B cell (primary cell): ENCODE data around the gene HSBP1L1. TPM values are rescaled to one million over a fixed set of nuclear protein-coding genes. Genes with fewer than 3 reads are reported as not detected.

Experiments used
- ATAC-seq: fragments of 200-7000 bp; cut with Tn5 transposase; one replicate; pipeline ENCODE4 v1.10.0; 2021; ENCODE audit warnings: low read depth, mild to moderate bottlenecking, moderate number of reproducible peaks, moderate library complexity
- CTCF ChIA-PET: fragments of 350-600 bp; sonication (Branson Sonifier 250); formaldehyde crosslinking; loops from one replicate; lab custom pipeline; 2021; ENCODE audit warnings: antibody characterized with exemption, inconsistent platforms; lab: Charles Lee
- POLR2A ChIA-PET: fragments of 350-600 bp; sonication (Branson Sonifier 250); formaldehyde crosslinking; loops from one replicate; lab custom pipeline; 2021; ENCODE audit warnings: antibody characterized with exemption; lab: Charles Lee
- DNase-seq: peaks from one replicate; pipeline ENCODE4 v3.0.0; 2013
- H2AFZ ChIP-seq: 2 replicates; pipeline ENCODE4 v1.6.1; 2012; ENCODE audit warnings: mild to moderate bottlenecking, low read depth, low read length; ENCODE audit not compliant: insufficient read depth, poor library complexity, severe bottlenecking
- H3K27ac ChIP-seq, 2 donors: 1 replicate in 1 of 2; 2 replicates in 1 of 2; pipeline ENCODE4 v1.5.1; 2012 to 2013; ENCODE audit warnings: low read length in 2 of 2, mild to moderate bottlenecking in 2 of 2, moderate library complexity in 1 of 2
- H3K27me3 ChIP-seq, 4 experiments: fragments of 200-600 bp in 1 of 4; sonication (generic) in 1 of 4; replicated peaks in 1 of 4; 1 replicate in 2 of 4; 2 replicates in 2 of 4; pipeline versions ENCODE4 v1.6.1 to v1.7.0; 2013 to 2016; ENCODE audit warnings: low read length in 3 of 4, mild to moderate bottlenecking in 2 of 4, mixed read lengths in 1 of 4, moderate library complexity in 1 of 4; ENCODE audit not compliant: insufficient read depth in 4 of 4, control insufficient read depth in 3 of 4; ENCODE audit errors: control extremely low read depth in 1 of 4
- H3K36me3 ChIP-seq, 2 experiments: replicated peaks in 1 of 2; 1 replicate in 1 of 2; 2 replicates in 1 of 2; pipeline versions ENCODE4 v1.6.1 to v1.7.1; 2013; ENCODE audit warnings: low read length in 1 of 2; ENCODE audit not compliant: insufficient read depth in 2 of 2, control insufficient read depth in 1 of 2; ENCODE audit errors: control extremely low read depth in 1 of 2, extremely low read depth in 1 of 2
- H3K4me1 ChIP-seq, 2 donors: fragments of 200-600 bp in 1 of 2; sonication (generic) in 1 of 2; 1 replicate in 1 of 2; 2 replicates in 1 of 2; pipeline versions ENCODE4 v1.5.1 to v1.6.1; 2013 to 2017; ENCODE audit warnings: low read length in 2 of 2; ENCODE audit not compliant: control insufficient read depth in 2 of 2, insufficient read depth in 2 of 2
- H3K4me2 ChIP-seq: replicated peaks from 2 replicates; pipeline ENCODE3; 2012; ENCODE audit warnings: mild to moderate bottlenecking, low read depth, low read length; ENCODE audit not compliant: poor library complexity, severe bottlenecking
- H3K4me3 ChIP-seq, 5 experiments: fragments of 200-600 bp in 1 of 5; sonication (generic) in 1 of 5; 1 replicate in 3 of 5; 2 replicates in 2 of 5; pipeline versions ENCODE4 v1.5.1 to v1.7.0; 2011 to 2016; ENCODE audit warnings: low read length in 4 of 5, mild to moderate bottlenecking in 4 of 5, low read depth in 2 of 5, control low read depth in 1 of 5, moderate library complexity in 1 of 5; ENCODE audit not compliant: insufficient read depth in 1 of 5; ENCODE audit errors: control extremely low read depth in 1 of 5, extremely low read depth in 1 of 5
- H3K79me2 ChIP-seq: fragments of 200-600 bp; sonication (generic); one replicate; pipeline ENCODE4 v1.6.0; 2016; ENCODE audit warnings: low read length; ENCODE audit not compliant: control insufficient read depth, insufficient read depth
- H3K9ac ChIP-seq: fragments of 200-600 bp; sonication (generic); 2 replicates; pipeline ENCODE4 v1.6.1; 2017; ENCODE audit warnings: mild to moderate bottlenecking, low read length, moderate library complexity
- H3K9me3 ChIP-seq, 3 donors: one replicate each; pipeline versions ENCODE4 v1.6.1 to v1.7.1; 2013; ENCODE audit warnings: low read length in 2 of 3; ENCODE audit not compliant: control insufficient read depth in 2 of 3, insufficient read depth in 1 of 3; ENCODE audit errors: control extremely low read depth in 1 of 3
- H4K20me1 ChIP-seq: 2 replicates; pipeline ENCODE4 v1.6.0; 2012; ENCODE audit warnings: mild to moderate bottlenecking, low read length; ENCODE audit not compliant: insufficient read depth, control insufficient read depth, poor library complexity, severe bottlenecking
- H3K27ac Mint-ChIP-seq: one replicate; pipeline ENCODE4 v1.8.0; 2021; ENCODE audit warnings: mixed read lengths
- H3K27me3 Mint-ChIP-seq: one replicate; pipeline ENCODE4 v1.8.0; 2021; ENCODE audit warnings: mixed read lengths
- H3K4me1 Mint-ChIP-seq: one replicate; pipeline ENCODE4 v1.8.0; 2021; ENCODE audit warnings: mixed read lengths
- H3K4me3 Mint-ChIP-seq: one replicate; pipeline ENCODE4 v1.8.0; 2021; ENCODE audit warnings: mixed read lengths
- H3K9me3 Mint-ChIP-seq: one replicate; pipeline ENCODE4 v1.8.0; 2022; ENCODE audit warnings: mixed read lengths; ENCODE audit not compliant: insufficient read depth
- CTCF ChIP-seq: fragments of 200-600 bp; IDR thresholded peaks from one replicate; pipeline ENCODE4 v1.8.0; 2022; ENCODE audit warnings: antibody characterized with exemption, mild to moderate bottlenecking
- EZH2 ChIP-seq: IDR thresholded peaks from 2 replicates; pipeline ENCODE4 v1.6.1; 2012; ENCODE audit warnings: borderline replicate concordance, low read depth, mild to moderate bottlenecking, moderate library complexity, low read length; ENCODE audit not compliant: insufficient read depth, poor library complexity, severe bottlenecking
- WGBS: methylation state at CpG from one replicate; pipeline ENCODE4 v1.1.5; 2013; ENCODE audit warnings: missing lambda C conversion rate; ENCODE audit not compliant: insufficient coverage; 5-methylcytosine and 5-hydroxymethylcytosine counted together
- intact Hi-C: fragments of 100-400 bp; cut with micrococcal nuclease; formaldehyde crosslinking; loops from one replicate; pipeline ENCODE4 v1.10.0; 2022
- polyA plus RNA-seq: library from polyadenylated mRNA; depleted of rRNA; stranded (reverse); fragments of >200 nt; gene quantifications from 2 replicates; pipeline ENCODE4 v1.2.3, GENCODE V29; 2012
- total RNA-seq, 2 donors: library from RNA; stranded (reverse); fragments of 120-200 nt in 1 of 2; gene quantifications; 1 replicate in 1 of 2; 2 replicates in 1 of 2; pipeline versions ENCODE4 v1.2.3 to v1.2.4, GENCODE V29; 2013 to 2022

Gene HSBP1L1
- total and polyA plus RNA-seq, 2 donors (not counting 1 experiment from before 2014, with no cell fraction given): 4.6 to 7.2 TPM

- peaks cover 9% of the 10 kb centered on the region for H3K4me1 Mint-ChIP-seq
- no peak overlapping the region for H3K4me3 ChIP-seq
- WGBS: 100% methylated on average over 2 of the region's 4 CpGs
- no peaks in the 10 kb centered on the region for H3K9me3 Mint-ChIP-seq
- H3K36me3 ChIP-seq: peaks cover 0 to 51% of the 10 kb centered on the region in 2 experiments
- TF ChIP-seq CTCF (no peak), EZH2 (no peak)
- no peak overlapping the region for H3K4me3 Mint-ChIP-seq
- no peak overlapping the region for H3K9ac ChIP-seq
- H3K9me3 ChIP-seq: no peaks in the 10 kb centered on the region
- H4K20me1 ChIP-seq: peaks cover 85% of the 10 kb centered on the region
- CTCF ChIA-PET: no interaction called here
- no peaks in the 10 kb centered on the region for H3K4me1 ChIP-seq
- peaks cover 55% of the 10 kb centered on the region for H3K79me2 ChIP-seq
- H3K27me3 Mint-ChIP-seq: no peaks in the 10 kb centered on the region
- H3K27me3 ChIP-seq: no peaks in the 10 kb centered on the region
- H2AFZ ChIP-seq: no peak overlapping the region
- DNase-seq (no peak), ATAC-seq (no peak)
- POLR2A ChIA-PET: no interaction called here
- intact Hi-C loops: no loop called here
- no peak overlapping the region for H3K27ac ChIP-seq
- no peak overlapping the region for H3K4me2 ChIP-seq
- no peak overlapping the region for H3K27ac Mint-ChIP-seq
Measured at GRCh38 chr18:79975043-79975442, 10.6 kb downstream of the HSBP1L1 start.

- Histone ChIP-seq H2AFZ (no peak overlapping the region), H4K20me1 (peaks cover 96% of the 10 kb centered on the region), H3K4me3 (no peak overlapping the region), H3K9ac (no peak overlapping the region), H3K9me3 (no peaks in the 10 kb centered on the region), H3K4me2 (no peak overlapping the region), H3K4me1 (no peaks in the 10 kb centered on the region), H3K36me3 (peaks cover 0 to 48% of the 10 kb centered on the region in 2 experiments), H3K27me3 (no peaks in the 10 kb centered on the region), H3K27ac (no peak overlapping the region), H3K79me2 (peaks cover 66% of the 10 kb centered on the region)
- TF ChIP-seq EZH2 (no peak), CTCF (no peak)
- ATAC-seq (no peak), DNase-seq (no peak)
- H3K27me3 Mint-ChIP-seq: no peaks in the 10 kb centered on the region
- CTCF ChIA-PET: interaction anchor here (0.6 kb wide), 1 partner anchor 177 kb away, joined by 3 read pairs; no protein-coding TSS in a partner anchor
- no peaks in the 10 kb centered on the region for H3K9me3 Mint-ChIP-seq
- POLR2A ChIA-PET: no interaction called here
- H3K27ac Mint-ChIP-seq: no peak overlapping the region
- intact Hi-C loops: no loop called here
- 96% methylated on average over 13 of the region's 14 CpGs for WGBS
- H3K4me1 Mint-ChIP-seq: peaks cover 16% of the 10 kb centered on the region
- H3K4me3 Mint-ChIP-seq: no peak overlapping the region
Measured at GRCh38 chr18:79975985-79976680, 11.7 kb downstream of the HSBP1L1 start.
